HepG2 (cell line): Measurements from ENCODE around the gene IL18R1. TPM values are rescaled to one million over a fixed set of nuclear protein-coding genes. Genes with fewer than 3 reads are reported as not detected.

Source experiments
- BCL3 ChIP-seq: sonication (generic); formaldehyde crosslinking; IDR thresholded peaks from 2 replicates; pipeline ENCODE4 v1.5.1; 2020; ENCODE audit warnings: mild to moderate bottlenecking, missing genetic modification reagents, moderate library complexity
- CSRNP1 ChIP-seq: sonication (generic); formaldehyde crosslinking; IDR thresholded peaks from 2 replicates; pipeline ENCODE4 v1.8.1; 2023; ENCODE audit warnings: mild to moderate bottlenecking, missing genetic modification reagents
- HMG20B ChIP-seq: conservative IDR thresholded peaks from 2 replicates; pipeline ENCODE4 v1.6.1; 2016; ENCODE audit warnings: missing genetic modification reagents, missing compliant biosample characterization
- KAT2B ChIP-seq: fragments of 150-350 bp; IDR thresholded peaks from 2 replicates; pipeline ENCODE4 v1.6.1; 2014; ENCODE audit warnings: low read depth, low read length, borderline replicate concordance
- KLF9 ChIP-seq: IDR thresholded peaks from 2 replicates; pipeline ENCODE4 v1.6.1; 2016; ENCODE audit warnings: low read depth
- MEIS2 ChIP-seq: sonication (generic); formaldehyde crosslinking; IDR thresholded peaks from 2 replicates; pipeline ENCODE4 v1.9.0; 2021; ENCODE audit warnings: mild to moderate bottlenecking, missing genetic modification reagents
- MIER3 ChIP-seq: IDR thresholded peaks from 2 replicates; pipeline ENCODE4 v1.6.1; 2016; ENCODE audit warnings: missing compliant biosample characterization, borderline replicate concordance
- PITX1 ChIP-seq: sonication (generic); formaldehyde crosslinking; IDR thresholded peaks from 2 replicates; pipeline ENCODE4 v1.5.1; 2020; ENCODE audit warnings: mild to moderate bottlenecking, missing genetic modification reagents
- PTBP1 ChIP-seq: fragments of 200-400 bp; formaldehyde crosslinking; IDR thresholded peaks from 2 replicates; pipeline ENCODE4 v1.6.1; 2018; ENCODE audit warnings: low read length, low read depth; ENCODE audit not compliant: poor library complexity, severe bottlenecking
- RXRA ChIP-seq: sonication (generic); formaldehyde crosslinking; IDR thresholded peaks from 2 replicates; pipeline ENCODE4 v1.5.1; 2020; ENCODE audit warnings: missing genetic modification reagents
- ZBED4 ChIP-seq: sonication (generic); formaldehyde crosslinking; IDR thresholded peaks from 2 replicates; pipeline ENCODE4 v1.4.0; 2020; ENCODE audit warnings: missing genetic modification reagents, borderline replicate concordance
- ZBTB7B ChIP-seq: sonication (generic); formaldehyde crosslinking; IDR thresholded peaks from 2 replicates; pipeline ENCODE4 v1.4.0; 2020; ENCODE audit warnings: missing genetic modification reagents
- ZFP90 ChIP-seq: sonication (generic); formaldehyde crosslinking; IDR thresholded peaks from 2 replicates; pipeline ENCODE4 v1.8.0; 2022; ENCODE audit warnings: missing genetic modification reagents, mild to moderate bottlenecking, inconsistent platforms, borderline replicate concordance
- ZMAT3 ChIP-seq: sonication (generic); formaldehyde crosslinking; conservative IDR thresholded peaks from 2 replicates; pipeline ENCODE4 v1.7.0; 2021; ENCODE audit warnings: missing genetic modification reagents
- ZNF143 ChIP-seq: sonication (generic); formaldehyde crosslinking; IDR thresholded peaks from 2 replicates; pipeline ENCODE4 v1.4.0; 2020; ENCODE audit warnings: missing genetic modification reagents
- ZNF256 ChIP-seq: sonication (generic); formaldehyde crosslinking; conservative IDR thresholded peaks from 2 replicates; pipeline ENCODE4 v1.4.0; 2020; ENCODE audit warnings: missing genetic modification reagents
- ZNF281 ChIP-seq: sonication (generic); formaldehyde crosslinking; IDR thresholded peaks from 2 replicates; pipeline ENCODE4 v1.4.0; 2020; ENCODE audit warnings: missing genetic modification reagents, borderline replicate concordance
- ZNF44 ChIP-seq: sonication (generic); formaldehyde crosslinking; IDR thresholded peaks from 2 replicates; pipeline ENCODE4 v1.5.1; 2020; ENCODE audit warnings: mild to moderate bottlenecking, missing genetic modification reagents
- ZNF816 ChIP-seq: sonication (generic); formaldehyde crosslinking; IDR thresholded peaks from 2 replicates; pipeline ENCODE4 v1.8.0; 2022; ENCODE audit warnings: missing genetic modification reagents, mild to moderate bottlenecking, borderline replicate concordance
- polyA plus RNA-seq, 8 experiments: library from polyadenylated mRNA; depleted of rRNA in 3 of 8; stranded (reverse) in 7 of 8; unstranded in 1 of 8; fragments of >200 nt; fragmentation: Illumina TruSeq in 4 of 8; extraction: Trizol in 4 of 8; gene quantifications; 2 replicates each; pipeline versions ENCODE4 v1.2.1 to v1.2.3, GENCODE V29; 2011 to 2016; ENCODE audit warnings: low read depth in 4 of 8, missing spikeins in 1 of 8, mixed read lengths in 1 of 8; ENCODE audit not compliant: insufficient read depth in 1 of 8
- total RNA-seq, 5 experiments: library from RNA; depleted of rRNA; stranded (reverse); fragments of >200 nt; fragmentation: Illumina TruSeq; extraction: Trizol; gene quantifications; 2 replicates each; pipeline ENCODE4 v1.2.3, GENCODE V29; 2016; ENCODE audit warnings: low read depth in 1 of 5

Gene IL18R1
- total and polyA plus RNA-seq, 2 of the 13 experiments (the other 11 are each of a cell fraction or from before 2014, with no cell fraction given): 0.01 to 0.04 TPM

- TF ChIP-seq ZNF281 (CRISPR knock-in tag) (peak; percentile 36; the same call in 1 of the 2 replicates), PTBP1 (peak; percentile 15), ZNF143 (CRISPR knock-in tag) (peak; percentile 33; the same call in 1 of the 2 replicates), KAT2B (no peak), KLF9 (CRISPR knock-in tag) (no peak), ZBED4 (peak; percentile 77; the same call in 1 of the 2 replicates), MEIS2 (CRISPR knock-in tag) (no peak), ZFP90 (peak; percentile 78; the same call in 1 of the 2 replicates), CSRNP1 (CRISPR knock-in tag) (peak; percentile 68; the same call in 1 of the 2 replicates), MIER3 (CRISPR knock-in tag) (no peak; the same call in 1 of the 2 replicates), ZNF816 (0 out of 2 replicates have a peak, but pooled peaks have one; percentile 18), HMG20B (CRISPR knock-in tag) (no peak), ZBTB7B (CRISPR knock-in tag) (peak; percentile 88), BCL3 (CRISPR knock-in tag) (peak; percentile 75; the same call in 1 of the 2 replicates), RXRA (CRISPR knock-in tag) (peak; percentile 66), ZNF256 (CRISPR knock-in tag) (no peak), PITX1 (CRISPR knock-in tag) (no peak), ZNF44 (CRISPR knock-in tag) (no peak), ZMAT3 (CRISPR knock-in tag) (no peak)
These were observed at the start of gene IL18R1 (continued) for GRCh38 chr2:102355526-102356380.
